HK-2 (cell line): ENCODE measurements around the gene HMX2.

Experiments used
- DNase-seq: peaks from one replicate; pipeline ENCODE4 v3.0.0-alpha.2; 2018; ENCODE audit not compliant: unreplicated experiment

Gene HMX2

DNA sequence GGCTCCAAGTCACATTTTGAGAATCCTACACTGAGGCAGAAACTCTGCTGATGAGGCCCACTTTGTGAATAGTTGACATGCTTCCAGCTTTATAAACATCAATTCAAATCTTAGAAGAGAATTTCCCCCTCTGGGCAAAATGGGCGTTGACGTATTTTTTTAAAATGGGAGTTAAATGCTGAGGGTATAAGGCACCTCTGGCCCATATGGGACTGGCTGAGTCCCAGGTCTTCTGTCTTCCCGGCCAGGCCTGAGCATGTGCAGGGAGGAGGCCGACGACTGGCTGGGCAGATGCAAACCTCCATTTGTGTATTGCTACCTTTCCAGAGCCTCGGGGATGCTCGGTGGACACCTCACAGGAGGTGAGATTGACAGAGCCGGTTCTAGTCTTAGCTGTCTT, 44.0 kb downstream of the HMX2 start:
- DNase-seq: no peak

DNA sequence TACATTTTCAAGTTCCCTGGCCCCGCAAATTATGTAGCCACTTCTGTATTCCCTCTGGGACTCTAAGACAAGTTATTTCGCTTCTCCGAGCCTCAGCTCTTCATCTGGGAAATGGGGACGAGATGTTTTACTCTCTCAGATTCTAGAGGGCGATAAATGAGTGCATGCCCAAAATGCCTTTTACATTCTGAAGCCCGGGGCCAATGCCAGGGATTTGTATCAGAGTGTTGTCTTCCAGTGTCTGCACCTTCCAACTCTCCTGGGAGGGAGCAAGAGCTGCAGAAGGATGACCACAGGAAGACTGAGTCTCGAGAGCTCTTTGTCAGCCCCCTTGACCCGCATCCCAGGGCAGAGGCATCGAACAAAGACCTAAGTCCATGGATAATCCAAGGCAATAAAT, 46.1 kb downstream of the HMX2 start:
- DNase-seq: no peak
